PC-9 (cell line): ENCODE data around the gene MED16. TPM values are rescaled to one million over a fixed set of nuclear protein-coding genes. Genes with fewer than 3 reads are reported as not detected.
"Not testable (repeated sequence)": the region's sequence is repeated elsewhere in the genome, so short reads cannot be mapped to it uniquely, and the experiment has no call there.

ENCODE experiments used
- BruUV-seq: library from RNA; stranded (reverse); fragments of 400-500 nt; replicated peaks from 2 replicates; lab custom pipeline; 2021; lab: Mats Ljungman, UMichigan
- CTCF ChIA-PET: fragments of 300-600 bp; sonication (Branson Sonifier 250); formaldehyde crosslinking; loops from one replicate; lab custom pipeline; 2022; ENCODE audit warnings: antibody characterized with exemption; lab: Charles Lee
- POLR2A ChIA-PET: fragments of 300-600 bp; sonication (Branson Sonifier 250); formaldehyde crosslinking; loops from one replicate; lab custom pipeline; 2022; ENCODE audit warnings: antibody characterized with exemption; ENCODE audit not compliant: unreplicated experiment; lab: Charles Lee
- DNase-seq, 2 experiments: peaks; one replicate each; pipeline versions ENCODE4 v3.0.0 to v3.0.0-alpha.2; 2015 to 2022; ENCODE audit warnings: mixed read lengths in 1 of 2
- H2AFZ ChIP-seq: fragments of 200-600 bp; sonication (generic); 2 replicates; pipeline ENCODE4 v1.8.1; 2017; ENCODE audit warnings: antibody characterized with exemption
- H3F3A ChIP-seq: fragments of 200-600 bp; sonication (generic); 2 replicates; pipeline ENCODE4 v1.8.1; 2017; ENCODE audit warnings: antibody characterized with exemption, mild to moderate bottlenecking, low read depth; ENCODE audit not compliant: insufficient read depth
- H3K27ac ChIP-seq: fragments of 200-600 bp; sonication (generic); 2 replicates; pipeline ENCODE4 v1.6.1; 2016; ENCODE audit warnings: mixed run types
- H3K27me3 ChIP-seq: fragments of 200-600 bp; sonication (generic); 2 replicates; pipeline ENCODE4 v1.6.1; 2016; ENCODE audit warnings: low read depth, mixed run types; ENCODE audit not compliant: insufficient read depth
- H3K36me3 ChIP-seq: fragments of 200-600 bp; sonication (generic); 2 replicates; pipeline ENCODE4 v1.6.1; 2016; ENCODE audit warnings: low read depth, mixed run types
- H3K4me1 ChIP-seq: fragments of 200-600 bp; sonication (generic); replicated peaks from 2 replicates; pipeline ENCODE4 v1.6.1; 2016; ENCODE audit warnings: mixed run types; ENCODE audit not compliant: insufficient read depth
- H3K4me2 ChIP-seq: fragments of 200-600 bp; sonication (generic); 2 replicates; pipeline ENCODE4 v1.6.1; 2017; ENCODE audit warnings: mixed run types
- H3K4me3 ChIP-seq: fragments of 200-600 bp; sonication (generic); 2 replicates; pipeline ENCODE4 v1.6.1; 2016; ENCODE audit warnings: mixed run types
- H3K79me2 ChIP-seq: fragments of 200-600 bp; sonication (generic); 2 replicates; pipeline ENCODE4 v1.6.1; 2017; ENCODE audit warnings: low read depth, mixed run types
- H3K9me2 ChIP-seq: fragments of 200-600 bp; sonication (generic); 2 replicates; pipeline ENCODE4 v1.8.1; 2017; ENCODE audit warnings: mild to moderate bottlenecking; ENCODE audit not compliant: insufficient read depth
- H3K9me3 ChIP-seq: fragments of 200-600 bp; sonication (generic); 2 replicates; pipeline ENCODE4 v1.8.1; 2016; ENCODE audit warnings: low read depth; ENCODE audit not compliant: insufficient read depth
- H4K20me1 ChIP-seq: fragments of 200-600 bp; sonication (generic); 2 replicates; pipeline ENCODE4 v1.8.1; 2017; ENCODE audit not compliant: insufficient read depth
- CTCF ChIP-seq: fragments of 200-600 bp; sonication (generic); conservative IDR thresholded peaks from 2 replicates; pipeline ENCODE4 v1.6.1; 2017; ENCODE audit warnings: mixed run types, antibody characterized with exemption, mild to moderate bottlenecking, moderate library complexity
- EZH2 ChIP-seq: fragments of 200-600 bp; sonication (generic); IDR thresholded peaks from 2 replicates; pipeline ENCODE4 v1.8.0; 2017; ENCODE audit warnings: antibody characterized with exemption, low read depth
- intact Hi-C: fragments of 100-400 bp; cut with micrococcal nuclease; formaldehyde crosslinking; loops from one replicate; pipeline ENCODE4 v1.10.0; 2022; ENCODE audit not compliant: unreplicated experiment
- total RNA-seq: library from RNA; stranded (reverse); gene quantifications from 2 replicates; pipeline ENCODE4 v1.2.3, GENCODE V29; 2021

The MED16 gene
- total RNA-seq, 1 experiment from 2014 or later: 54.7 TPM

GRCh38 chr19:821825-822503, 71.0 kb downstream of the MED16 start, which contains the start of gene PLPPR3:
PLPPR3 (minus strand) TSS chr19:821955; CDS start chr19:821559, 396 bp downstream.
- peaks cover 6% of the 10 kb centered on the region for H3K4me1 ChIP-seq
- no peak within 1 kb of the TSS for H3K4me3 ChIP-seq
- H2AFZ ChIP-seq: no peak within 1 kb of the TSS
- DNase-seq: no peak
- H3K9me3 ChIP-seq: no peaks in the 10 kb centered on the region
- H3F3A ChIP-seq: peaks cover 14% of the 10 kb centered on the region; the same call in 1 of the 2 replicates
- ChIA-PET POLR2A (no interaction called here), CTCF (no interaction called here)
- no peak for TF ChIP-seq CTCF
- TF ChIP-seq EZH2: no peak
- intact Hi-C loops: no loop called here
- H3K79me2 ChIP-seq: no peaks in the 10 kb centered on the region
- no peak within 1 kb of the TSS for H3K27ac ChIP-seq
- no peaks in the 10 kb centered on the region for H4K20me1 ChIP-seq
- H3K27me3 ChIP-seq: no peaks in the 10 kb centered on the region
- no TSS peak for BruUV-seq
- H3K4me2 ChIP-seq: no peak within 1 kb of the TSS
- no peaks in the 10 kb centered on the region for H3K36me3 ChIP-seq
- H3K9me2 ChIP-seq: no peaks in the 10 kb centered on the region

- POLR2A ChIA-PET: no interaction called here
- H3K4me2 ChIP-seq: no peak overlapping the region
Measured at GRCh38 chr19:821231-821824, 71.7 kb downstream of the MED16 start.

DNA sequence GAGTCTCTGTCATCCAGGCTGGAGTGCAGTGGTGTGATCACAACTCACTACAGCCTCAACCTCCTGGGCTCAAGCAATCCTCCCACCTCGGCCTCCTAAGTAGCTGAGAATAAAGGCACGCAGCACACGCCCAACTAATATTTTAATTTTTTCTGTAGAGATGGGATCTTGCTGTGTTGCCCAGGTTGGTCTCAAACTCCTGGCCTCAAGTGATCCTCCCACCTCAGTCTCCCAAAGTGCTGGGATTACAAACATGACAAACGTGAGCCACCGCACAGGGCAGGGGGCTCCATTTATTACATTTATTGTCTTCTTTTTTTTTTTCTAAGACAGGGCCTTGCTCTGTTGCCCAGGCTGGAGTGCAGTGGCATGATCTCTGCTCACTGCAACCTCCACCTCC, 72.8 kb downstream of the MED16 start:
- not testable (repeated sequence) for DNase-seq, H3K9me2 ChIP-seq

More at GRCh38 chr19:821231-821824, 71.7 kb downstream of the MED16 start:
- H3K4me1 ChIP-seq: peaks cover 6% of the 10 kb centered on the region
- no peaks in the 10 kb centered on the region for H3K9me3 ChIP-seq
- no peak overlapping the region for H3K4me3 ChIP-seq
- H2AFZ ChIP-seq: no peak overlapping the region
- no peaks in the 10 kb centered on the region for H3K27me3 ChIP-seq
- H4K20me1 ChIP-seq: no peaks in the 10 kb centered on the region
- intact Hi-C loops: no loop called here
- no peaks in the 10 kb centered on the region for H3K79me2 ChIP-seq
- CTCF ChIA-PET: no interaction called here
- H3K9me2 ChIP-seq: no peaks in the 10 kb centered on the region
- H3K36me3 ChIP-seq: no peaks in the 10 kb centered on the region
- no peak for DNase-seq
- no peak overlapping the region for H3K27ac ChIP-seq
- BruUV-seq: no TSS peak
- TF ChIP-seq EZH2 (no peak), CTCF (no peak)
- H3F3A ChIP-seq: peaks cover 14% of the 10 kb centered on the region; the same call in 1 of the 2 replicates

More for the DNA sequence above, 72.8 kb downstream of the MED16 start:
- intact Hi-C loops, BruUV-seq, H3K4me2 ChIP-seq, H3K36me3 ChIP-seq, H2AFZ ChIP-seq, H3K4me1 ChIP-seq, H3K4me3 ChIP-seq, H4K20me1 ChIP-seq, H3K27me3 ChIP-seq, H3K27ac ChIP-seq, H3K9me3 ChIP-seq, H3K79me2 ChIP-seq: not testable (repeated sequence)
- peaks cover 14% of the 10 kb centered on the region; the same call in 1 of the 2 replicates for H3F3A ChIP-seq
- CTCF ChIA-PET: interaction anchor here (0.6 kb wide), 1 partner anchor 34 kb away, joined by 4 read pairs; no protein-coding TSS in a partner anchor
- POLR2A ChIA-PET: interaction anchor here (0.5 kb wide), 1 partner anchor 40 kb away, joined by 3 read pairs; no protein-coding TSS in a partner anchor

Other genes with a start within 250 kb of the MED16 start
- gene RNF126, start 230.0 kb downstream of the MED16 start, total RNA-seq: 54.4 and 63.7 TPM in 2 replicates
- gene FSTL3, start 216.8 kb downstream of the MED16 start, total RNA-seq: 40.9 and 85.1 TPM in 2 replicates
- not detected in 2 replicates for gene PRSS57, start 197.7 kb downstream of the MED16 start, total RNA-seq
- gene PALM, start 184.3 kb downstream of the MED16 start, total RNA-seq: 1.8 and 6.1 TPM in 2 replicates
- gene MISP, start 142.1 kb downstream of the MED16 start, total RNA-seq: 91.6 and 101 TPM in 2 replicates
- gene PTBP1, start 95.7 kb downstream of the MED16 start, total RNA-seq: 461 and 542 TPM in 2 replicates
- 0.81 and 0.90 TPM in 2 replicates for gene PLPPR3, start 71.2 kb downstream of the MED16 start, total RNA-seq
- gene AZU1, start 65.3 kb downstream of the MED16 start, total RNA-seq: not detected in 2 replicates
- not detected in 2 replicates for gene PRTN3, start 52.2 kb downstream of the MED16 start, total RNA-seq
- not detected in 2 replicates for gene ELANE, start 40.9 kb downstream of the MED16 start, total RNA-seq
- 8.0 and 17.1 TPM in 2 replicates for gene CFD, start 33.5 kb downstream of the MED16 start, total RNA-seq
- gene RNU6-9, start 297 bp upstream of the MED16 start, total RNA-seq: not detected in 2 replicates
- 55.8 and 57.5 TPM in 2 replicates for gene R3HDM4, start 20.0 kb upstream of the MED16 start, total RNA-seq
- not detected in 2 replicates for gene KISS1R, start 24.1 kb upstream of the MED16 start, total RNA-seq
- 9.2 and 10.7 TPM in 2 replicates for gene ARID3A, start 32.8 kb upstream of the MED16 start, total RNA-seq
- 61.5 and 95.3 TPM in 2 replicates for gene WDR18, start 91.2 kb upstream of the MED16 start, total RNA-seq
- 0.11 and 0.13 TPM in 2 replicates for gene GRIN3B, start 107.2 kb upstream of the MED16 start, total RNA-seq
- gene TMEM259, start 127.9 kb upstream of the MED16 start, total RNA-seq: 155 and 162 TPM in 2 replicates
- not detected in 2 replicates for gene RNU6-2, start 128.3 kb upstream of the MED16 start, total RNA-seq
- gene CNN2, start 133.4 kb upstream of the MED16 start, total RNA-seq: 168 and 206 TPM in 2 replicates
- 29.9 and 32.0 TPM in 2 replicates for gene ABCA7, start 146.9 kb upstream of the MED16 start, total RNA-seq
- 20.2 and 20.6 TPM in 2 replicates for gene ARHGAP45, start 174.0 kb upstream of the MED16 start, total RNA-seq
- 180 and 237 TPM in 2 replicates for gene POLR2E, start 202.2 kb upstream of the MED16 start, total RNA-seq
- gene GPX4, start 210.8 kb upstream of the MED16 start, total RNA-seq: 465 and 489 TPM in 2 replicates